ENCODE measurements around the gene ZNF112. TPM values are rescaled to one million over a fixed set of nuclear protein-coding genes. Genes with fewer than 3 reads are reported as not detected.
"Not testable (repeated sequence)": the region's sequence is repeated elsewhere in the genome, so short reads cannot be mapped to it uniquely, and the experiment has no call there.

ZNF112 gene
- polyA plus RNA-seq, 1 donor: 9.2 TPM

GRCh38 chr19:44341794-44342193 lies 14.7 kb downstream of the ZNF112 start:
- Histone ChIP-seq H3K9me3 (ENCODE audit: control insufficient read depth, low read depth, low read length) (peaks cover 21% of the 10 kb centered on the region), H3K36me3 (ENCODE audit: control insufficient read depth, insufficient read depth, low read length) (peaks cover 23% of the 10 kb centered on the region), H3K4me3 (ENCODE audit: low read length) (no peak overlapping the region), H3K27ac (ENCODE audit: low read length) (no peak overlapping the region), H3K4me1 (ENCODE audit: control insufficient read depth, insufficient read depth, low read length) (no peaks in the 10 kb centered on the region), H3K27me3 (ENCODE audit: control insufficient read depth, insufficient read depth, low read length) (no peaks in the 10 kb centered on the region)
- no peak for DNase-seq
- WGBS (ENCODE audit: insufficient coverage, low lambda C conversion rate): 80% methylated on average over 1 of the region's 2 CpGs

- DNase-seq: peak in 1 of 2 donors; percentile 19
- not testable (repeated sequence) for H3K4me1 ChIP-seq (ENCODE audit: control insufficient read depth, insufficient read depth, low read length); H3K27me3 ChIP-seq (ENCODE audit: control insufficient read depth, insufficient read depth, low read length); H3K27ac ChIP-seq (ENCODE audit: low read length); H3K4me3 ChIP-seq (ENCODE audit: low read length)
- peaks cover 68% of the 10 kb centered on the region for H3K36me3 ChIP-seq (ENCODE audit: control insufficient read depth, insufficient read depth, low read length)
- H3K9me3 ChIP-seq (ENCODE audit: control insufficient read depth, low read depth, low read length): peaks cover 19% of the 10 kb centered on the region
- WGBS (ENCODE audit: insufficient coverage, low lambda C conversion rate): no CpG with 5 or more reads among the region's 3 CpGs
Observed at GRCh38 chr19:44334639-44335038, 21.8 kb downstream of the ZNF112 start.

- Histone ChIP-seq H3K4me3 (ENCODE audit: low read length) (no peak overlapping the region), H3K9me3 (ENCODE audit: control insufficient read depth, low read depth, low read length) (peaks cover 13% of the 10 kb centered on the region), H3K27ac (ENCODE audit: low read length) (no peak overlapping the region), H3K36me3 (ENCODE audit: control insufficient read depth, insufficient read depth, low read length) (peaks cover 76% of the 10 kb centered on the region), H3K27me3 (ENCODE audit: control insufficient read depth, insufficient read depth, low read length) (no peaks in the 10 kb centered on the region), H3K4me1 (ENCODE audit: control insufficient read depth, insufficient read depth, low read length) (no peaks in the 10 kb centered on the region)
- no CpG with 5 or more reads among the region's 1 CpG for WGBS (ENCODE audit: insufficient coverage, low lambda C conversion rate)
- no peak for DNase-seq
Observed at GRCh38 chr19:44332145-44332544, 24.3 kb downstream of the ZNF112 start.

GRCh38 chr19:44315883-44316282 lies 40.6 kb downstream of the ZNF112 start:
- H3K9me3 ChIP-seq (ENCODE audit: control insufficient read depth, low read depth, low read length): peaks cover 12% of the 10 kb centered on the region
- no peak for DNase-seq
- no peaks in the 10 kb centered on the region for H3K4me1 ChIP-seq (ENCODE audit: control insufficient read depth, insufficient read depth, low read length)
- H3K36me3 ChIP-seq (ENCODE audit: control insufficient read depth, insufficient read depth, low read length): no peaks in the 10 kb centered on the region
- no peak overlapping the region for H3K4me3 ChIP-seq (ENCODE audit: low read length)
- no peaks in the 10 kb centered on the region for H3K27me3 ChIP-seq (ENCODE audit: control insufficient read depth, insufficient read depth, low read length)
- no peak overlapping the region for H3K27ac ChIP-seq (ENCODE audit: low read length)
- WGBS (ENCODE audit: insufficient coverage, low lambda C conversion rate): 64% methylated on average over 2 of the region's 2 CpGs

- WGBS (ENCODE audit: insufficient coverage, low lambda C conversion rate): 100% methylated on average over 1 of the region's 1 CpG
- Histone ChIP-seq H3K9me3 (ENCODE audit: control insufficient read depth, low read depth, low read length) (peaks cover 8% of the 10 kb centered on the region), H3K4me3 (ENCODE audit: low read length) (no peak overlapping the region), H3K4me1 (ENCODE audit: control insufficient read depth, insufficient read depth, low read length) (no peaks in the 10 kb centered on the region), H3K27ac (ENCODE audit: low read length) (no peak overlapping the region), H3K27me3 (ENCODE audit: control insufficient read depth, insufficient read depth, low read length) (no peaks in the 10 kb centered on the region), H3K36me3 (ENCODE audit: control insufficient read depth, insufficient read depth, low read length) (no peaks in the 10 kb centered on the region)
- no peak for DNase-seq
Observed at GRCh38 chr19:44313231-44313630, 43.2 kb downstream of the ZNF112 start.

- H3K27ac ChIP-seq (ENCODE audit: low read length): no peak overlapping the region
- H3K36me3 ChIP-seq (ENCODE audit: control insufficient read depth, insufficient read depth, low read length): no peaks in the 10 kb centered on the region
- peaks cover 14% of the 10 kb centered on the region for H3K9me3 ChIP-seq (ENCODE audit: control insufficient read depth, low read depth, low read length)
- 100% methylated on average over 1 of the region's 3 CpGs for WGBS (ENCODE audit: insufficient coverage, low lambda C conversion rate)
- H3K27me3 ChIP-seq (ENCODE audit: control insufficient read depth, insufficient read depth, low read length): no peaks in the 10 kb centered on the region
- no peak overlapping the region for H3K4me3 ChIP-seq (ENCODE audit: low read length)
- no peaks in the 10 kb centered on the region for H3K4me1 ChIP-seq (ENCODE audit: control insufficient read depth, insufficient read depth, low read length)
- no peak for DNase-seq
Observed at GRCh38 chr19:44308011-44308410, 48.5 kb downstream of the ZNF112 start.

GRCh38 chr19:44306283-44306682 lies 50.2 kb downstream of the ZNF112 start:
- Histone ChIP-seq H3K4me3 (ENCODE audit: low read length) (no peak overlapping the region), H3K4me1 (ENCODE audit: control insufficient read depth, insufficient read depth, low read length) (no peaks in the 10 kb centered on the region), H3K9me3 (ENCODE audit: control insufficient read depth, low read depth, low read length) (peaks cover 14% of the 10 kb centered on the region), H3K27ac (ENCODE audit: low read length) (no peak overlapping the region), H3K27me3 (ENCODE audit: control insufficient read depth, insufficient read depth, low read length) (no peaks in the 10 kb centered on the region), H3K36me3 (ENCODE audit: control insufficient read depth, insufficient read depth, low read length) (peaks cover 10% of the 10 kb centered on the region)
- no CpG with 5 or more reads among the region's 15 CpGs for WGBS (ENCODE audit: insufficient coverage, low lambda C conversion rate)
- DNase-seq: no peak

- WGBS (ENCODE audit: insufficient coverage, low lambda C conversion rate): 100% methylated on average over 1 of the region's 4 CpGs
- no peaks in the 10 kb centered on the region for H3K4me1 ChIP-seq (ENCODE audit: control insufficient read depth, insufficient read depth, low read length)
- H3K36me3 ChIP-seq (ENCODE audit: control insufficient read depth, insufficient read depth, low read length): peaks cover 14% of the 10 kb centered on the region
- H3K4me3 ChIP-seq (ENCODE audit: low read length): peak overlapping the region; percentile 81
- peaks cover 14% of the 10 kb centered on the region for H3K9me3 ChIP-seq (ENCODE audit: control insufficient read depth, low read depth, low read length)
- no peak overlapping the region for H3K27ac ChIP-seq (ENCODE audit: low read length)
- no peaks in the 10 kb centered on the region for H3K27me3 ChIP-seq (ENCODE audit: control insufficient read depth, insufficient read depth, low read length)
- DNase-seq: no peak
Observed at GRCh38 chr19:44305457-44305856, 51.0 kb downstream of the ZNF112 start.

- Histone ChIP-seq H3K36me3 (ENCODE audit: control insufficient read depth, insufficient read depth, low read length) (peaks cover 18% of the 10 kb centered on the region), H3K4me3 (ENCODE audit: low read length) (peak within 1 kb of the TSS; percentile 81), H3K9me3 (ENCODE audit: control insufficient read depth, low read depth, low read length) (peaks cover 14% of the 10 kb centered on the region), H3K4me1 (ENCODE audit: control insufficient read depth, insufficient read depth, low read length) (no peaks in the 10 kb centered on the region), H3K27ac (ENCODE audit: low read length) (peak within 1 kb of the TSS; percentile 80), H3K27me3 (ENCODE audit: control insufficient read depth, insufficient read depth, low read length) (no peaks in the 10 kb centered on the region)
- DNase-seq: peak; percentile 92 to 95
- no CpG with 5 or more reads among the region's 31 CpGs for WGBS (ENCODE audit: insufficient coverage, low lambda C conversion rate)
Observed at GRCh38 chr19:44304659-44305193, 51.8 kb downstream of the ZNF112 start, which contains the start of gene ZNF235. ZNF235 (minus strand) TSS chr19:44305025; CDS start chr19:44303404, 1,621 bp downstream.

- Histone ChIP-seq H3K36me3 (ENCODE audit: control insufficient read depth, insufficient read depth, low read length) (peaks cover 25% of the 10 kb centered on the region), H3K9me3 (ENCODE audit: control insufficient read depth, low read depth, low read length) (peaks cover 14% of the 10 kb centered on the region), H3K27ac (ENCODE audit: low read length) (peak overlapping the region; percentile 80), H3K4me1 (ENCODE audit: control insufficient read depth, insufficient read depth, low read length) (no peaks in the 10 kb centered on the region), H3K4me3 (ENCODE audit: low read length) (peak overlapping the region; percentile 81), H3K27me3 (ENCODE audit: control insufficient read depth, insufficient read depth, low read length) (no peaks in the 10 kb centered on the region)
- peak; percentile 5 to 51 for DNase-seq
- 0% methylated on average over 1 of the region's 11 CpGs for WGBS (ENCODE audit: insufficient coverage, low lambda C conversion rate)
Observed at GRCh38 chr19:44303976-44304568, 52.4 kb downstream of the ZNF112 start.

GRCh38 chr19:44303320-44303719 lies 53.2 kb downstream of the ZNF112 start:
- peaks cover 32% of the 10 kb centered on the region for H3K36me3 ChIP-seq (ENCODE audit: control insufficient read depth, insufficient read depth, low read length)
- DNase-seq: no peak
- no peaks in the 10 kb centered on the region for H3K27me3 ChIP-seq (ENCODE audit: control insufficient read depth, insufficient read depth, low read length)
- no peak overlapping the region for H3K4me3 ChIP-seq (ENCODE audit: low read length)
- peaks cover 9% of the 10 kb centered on the region for H3K9me3 ChIP-seq (ENCODE audit: control insufficient read depth, low read depth, low read length)
- H3K4me1 ChIP-seq (ENCODE audit: control insufficient read depth, insufficient read depth, low read length): no peaks in the 10 kb centered on the region
- H3K27ac ChIP-seq (ENCODE audit: low read length): no peak overlapping the region
- WGBS (ENCODE audit: insufficient coverage, low lambda C conversion rate): no CpG with 5 or more reads among the region's 4 CpGs
